Measurements from ENCODE around the gene LYPD1.
"Not testable (repeated sequence)": the region's sequence is repeated elsewhere in the genome, so short reads cannot be mapped to it uniquely, and the experiment has no call there.

The LYPD1 gene, protein sequence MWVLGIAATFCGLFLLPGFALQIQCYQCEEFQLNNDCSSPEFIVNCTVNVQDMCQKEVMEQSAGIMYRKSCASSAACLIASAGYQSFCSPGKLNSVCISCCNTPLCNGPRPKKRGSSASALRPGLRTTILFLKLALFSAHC

DNA sequence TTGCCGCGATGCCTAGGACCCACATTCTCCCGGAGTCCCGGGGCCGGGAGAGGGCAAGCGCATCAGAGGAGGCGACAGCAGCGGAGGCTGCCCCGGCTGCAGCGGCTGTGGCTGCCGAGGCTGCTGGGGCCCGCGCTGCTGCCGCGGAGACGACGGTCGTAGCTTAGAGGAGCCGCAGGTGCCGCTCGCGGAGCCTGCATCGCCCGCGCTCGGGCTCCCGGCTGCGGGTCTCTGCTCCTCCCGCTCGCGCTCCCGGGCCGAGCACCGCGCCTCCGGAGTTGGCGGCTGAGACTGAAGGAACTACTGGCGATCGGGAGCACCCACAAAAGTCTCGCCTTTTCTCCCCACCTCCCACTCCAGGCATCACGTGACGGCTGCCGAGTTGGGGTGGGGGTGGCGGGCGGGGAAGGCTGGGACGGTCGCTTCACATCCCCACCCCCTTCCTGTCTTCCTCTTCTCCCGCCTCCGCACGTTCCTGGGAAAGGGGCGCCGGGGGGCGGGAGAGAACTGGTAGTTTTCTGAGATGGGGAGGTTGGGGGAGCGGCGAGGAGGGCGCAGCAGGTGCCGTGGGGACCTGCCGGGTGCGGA lies at the start of gene LYPD1:
Gene LYPD1 (minus strand): TSS at position 298 of the 588 bp plus-strand sequence. CDS start 273 bp downstream, at position 25.
- peak; percentile 71 for DNase-seq (ENCODE audit: low read depth, low spot score)

DNA sequence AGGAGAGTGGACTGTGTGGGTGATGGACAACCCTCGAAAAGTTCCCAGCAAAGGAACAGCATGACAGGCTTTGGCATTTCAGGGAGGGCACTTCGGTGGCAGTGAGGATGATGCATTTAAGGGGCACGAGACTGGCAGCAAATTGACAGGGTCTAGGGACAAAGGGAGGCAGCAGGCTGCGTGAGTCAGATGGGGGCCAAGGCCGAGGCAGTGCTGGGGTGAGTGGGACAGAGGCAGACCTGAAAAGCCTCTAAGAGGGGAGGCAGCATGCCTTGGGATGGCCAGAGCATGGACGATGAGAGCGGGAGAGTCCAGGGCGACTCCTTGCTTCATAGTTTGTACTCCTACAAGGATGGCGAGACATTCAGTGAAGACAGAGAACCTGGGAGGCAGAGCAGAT lies 49.5 kb upstream of the LYPD1 start:
- DNase-seq (ENCODE audit: low read depth, low spot score), result no peak

DNA sequence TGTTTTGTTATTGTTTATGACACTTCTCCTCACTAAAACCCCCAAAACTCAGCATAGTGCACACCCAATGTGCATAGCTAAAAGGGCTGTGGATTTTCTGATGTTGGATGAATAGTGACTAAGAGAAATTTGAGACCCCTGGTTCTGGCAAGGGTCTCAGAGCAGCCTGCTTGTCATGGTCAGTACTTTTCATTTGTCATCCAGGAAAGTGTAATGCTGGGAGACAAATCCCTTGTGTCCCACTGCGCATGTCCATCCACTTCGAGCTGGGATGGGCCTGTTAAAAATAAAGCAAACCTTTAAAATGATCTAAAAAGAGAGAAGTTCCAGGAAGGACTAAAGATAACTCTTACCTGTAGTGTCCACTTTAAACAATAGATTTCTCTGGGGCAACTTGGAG lies 46.9 kb upstream of the LYPD1 start:
- no peak for DNase-seq (ENCODE audit: low read depth, low spot score)

DNA sequence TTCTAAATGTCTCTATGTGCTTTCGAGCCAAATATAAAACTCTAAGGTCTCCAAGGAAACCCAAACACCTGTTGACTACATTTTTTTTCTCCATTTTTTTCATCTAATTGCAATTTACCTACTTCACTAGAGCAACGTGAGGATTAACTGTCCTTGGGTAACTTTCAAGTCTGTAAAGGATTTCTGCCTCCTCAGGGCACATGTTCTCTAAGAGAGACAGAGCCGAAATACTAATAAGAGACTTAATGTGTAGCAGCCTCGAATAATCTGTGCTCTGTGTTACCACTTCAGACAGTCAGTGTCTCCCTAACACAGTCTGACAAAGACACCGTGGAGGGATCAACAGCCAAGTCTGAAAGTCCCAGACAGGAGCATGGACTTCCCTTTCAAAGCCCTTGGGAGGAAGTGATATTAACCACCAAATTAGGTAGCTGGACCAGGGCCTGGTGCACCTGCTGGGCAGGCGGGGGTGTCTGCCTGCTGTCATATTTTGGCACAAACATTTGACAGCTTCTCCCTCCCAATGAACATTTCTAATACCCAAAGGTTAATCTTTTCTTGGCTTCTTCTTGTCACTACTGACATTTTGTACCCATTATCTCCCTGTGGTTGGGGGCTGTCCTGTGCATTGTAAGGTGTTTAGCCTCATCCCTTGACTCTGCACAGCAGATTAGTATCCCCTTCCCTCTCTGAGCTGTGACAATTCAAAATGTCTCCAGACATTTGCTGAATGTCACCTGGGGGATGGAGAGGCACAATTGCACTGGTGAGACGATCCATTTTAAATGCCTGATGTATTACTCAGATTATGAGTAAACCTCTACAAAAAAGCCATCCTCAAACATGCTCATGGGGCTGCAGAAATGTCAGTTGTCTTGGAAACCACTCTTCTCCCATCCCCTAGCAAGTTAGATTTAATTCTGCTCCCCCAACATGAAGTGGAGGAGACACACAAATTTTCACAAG lies 45.7 kb upstream of the LYPD1 start:
- DNase-seq (ENCODE audit: low read depth, low spot score), result no peak

DNA sequence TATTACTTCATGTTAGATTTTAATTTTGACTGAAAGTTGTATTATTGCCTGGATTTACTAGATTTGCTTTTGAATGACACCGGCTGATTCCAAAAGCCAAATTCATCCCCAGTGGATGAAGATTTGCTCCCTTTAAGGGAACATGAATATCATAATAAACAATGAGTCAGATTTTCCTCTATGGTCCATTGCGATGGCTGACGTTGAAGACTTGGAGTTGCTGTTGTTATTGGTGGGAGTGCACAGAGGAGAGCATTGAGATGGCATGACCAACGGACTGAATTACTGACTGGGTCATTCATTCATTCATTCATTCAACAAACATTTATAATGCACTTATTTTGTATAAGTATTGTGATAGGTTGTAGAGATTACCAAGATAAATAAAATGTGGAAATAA lies 33.4 kb upstream of the LYPD1 start:
- DNase-seq (ENCODE audit: low read depth, low spot score), result no peak

DNA sequence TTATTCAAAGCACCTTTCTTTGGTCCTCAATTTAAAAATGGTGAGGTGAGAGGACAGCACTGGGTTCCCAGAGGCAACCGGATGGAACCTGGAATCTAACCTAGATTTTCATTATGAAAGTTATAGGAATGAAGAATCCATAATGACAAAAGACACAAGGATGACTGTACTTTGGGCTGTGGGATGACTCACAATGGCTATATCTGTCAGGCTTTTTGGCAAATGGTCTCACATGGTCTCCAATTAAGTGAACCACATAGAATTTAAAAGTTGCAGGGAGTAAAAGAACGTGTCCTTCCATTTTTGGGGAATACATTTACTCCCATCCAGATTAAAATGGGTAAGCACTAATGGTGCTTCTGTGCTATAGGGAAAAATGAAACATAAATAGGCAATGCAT lies 31.8 kb upstream of the LYPD1 start:
- DNase-seq (ENCODE audit: low read depth, low spot score), result no peak

DNA sequence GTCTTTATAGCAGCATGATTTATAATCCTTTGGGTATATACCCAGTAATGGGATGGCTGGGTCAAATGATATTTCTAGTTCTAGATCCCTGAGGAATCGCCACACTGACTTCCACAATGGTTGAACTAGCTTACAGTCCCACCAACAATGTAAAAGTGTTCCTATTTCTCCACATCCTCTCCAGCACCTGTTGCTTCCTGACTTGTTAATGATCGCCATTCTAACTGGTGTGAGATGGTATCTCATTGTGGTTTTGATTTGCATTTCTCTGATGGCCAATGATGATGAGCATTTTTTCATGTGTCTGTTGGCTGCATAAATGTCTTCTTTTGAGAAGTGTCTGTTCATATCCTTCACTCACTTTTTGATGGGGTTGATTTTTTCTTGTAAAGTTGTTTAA lies 29.8 kb upstream of the LYPD1 start:
- not testable (repeated sequence) for DNase-seq (ENCODE audit: low read depth, low spot score)

DNA sequence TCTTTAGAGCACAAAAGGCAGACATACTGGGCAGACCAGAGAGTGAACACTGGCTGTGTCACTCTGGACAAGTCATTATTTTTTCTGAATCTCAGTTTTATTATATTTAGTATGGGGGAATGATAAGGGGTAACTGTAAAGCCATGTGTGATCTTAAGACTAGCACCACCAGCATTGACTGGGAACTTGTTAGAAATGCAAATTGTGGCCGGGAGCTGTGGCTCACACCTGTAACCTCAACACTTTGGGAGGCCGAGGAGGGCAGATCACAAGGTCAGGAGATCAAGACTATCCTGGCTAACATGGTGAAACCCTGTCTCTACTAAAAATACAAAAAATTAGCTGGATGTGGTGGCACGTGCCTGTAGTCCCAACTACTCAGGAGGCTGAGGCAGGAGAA lies 28.3 kb upstream of the LYPD1 start:
- DNase-seq (ENCODE audit: low read depth, low spot score), result not testable (repeated sequence)

DNA sequence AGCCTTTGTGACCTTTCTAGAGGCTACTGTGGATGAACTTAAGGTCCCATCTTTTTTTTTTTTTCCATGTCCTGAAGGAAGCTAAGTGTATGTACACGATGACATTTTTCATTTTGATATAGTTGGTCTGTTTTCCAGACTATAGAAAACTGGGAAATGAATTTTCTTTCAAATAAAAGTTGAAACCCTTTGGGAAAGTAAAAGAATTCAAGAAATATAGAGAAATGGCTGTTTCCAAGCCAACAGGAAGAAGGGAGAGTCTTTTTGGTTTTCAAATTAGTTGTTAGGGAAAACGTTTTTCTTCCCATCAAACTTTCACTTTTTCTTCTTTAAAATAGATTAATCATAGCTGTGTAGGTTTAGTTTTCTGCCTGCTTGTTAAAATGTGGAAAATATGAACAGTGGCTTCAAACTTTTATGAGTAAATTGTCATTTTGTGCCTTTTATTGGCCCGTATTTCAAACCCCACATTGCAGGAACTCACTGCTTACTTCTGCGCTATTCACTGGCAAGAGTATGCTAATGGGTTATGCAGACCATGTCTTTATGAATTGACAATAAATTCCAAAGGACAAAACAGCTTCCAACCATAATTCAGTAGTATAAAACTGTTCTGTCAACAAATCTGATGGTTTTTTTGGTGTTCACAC lies 27.7 kb upstream of the LYPD1 start:
- no peak for DNase-seq (ENCODE audit: low read depth, low spot score)

DNA sequence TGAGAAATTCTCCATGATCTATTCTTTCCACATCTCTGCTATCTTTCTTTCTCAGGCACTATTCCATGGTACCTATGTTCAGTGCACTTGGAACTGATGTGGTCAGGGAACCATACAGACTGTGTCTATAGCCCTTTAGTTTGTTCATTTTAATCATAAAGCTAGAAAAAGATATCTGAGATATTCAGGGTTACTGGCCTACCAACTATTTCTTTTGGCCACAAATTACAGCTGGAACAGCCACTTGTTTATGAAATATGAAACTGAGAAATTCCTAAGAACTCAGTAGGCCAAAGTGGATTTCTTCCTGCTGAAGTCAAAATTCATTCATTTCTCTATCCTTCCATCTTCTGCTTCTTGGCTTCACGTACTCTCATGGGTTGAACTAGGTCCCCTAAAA lies 22.8 kb upstream of the LYPD1 start:
- no peak for DNase-seq (ENCODE audit: low read depth, low spot score)

DNA sequence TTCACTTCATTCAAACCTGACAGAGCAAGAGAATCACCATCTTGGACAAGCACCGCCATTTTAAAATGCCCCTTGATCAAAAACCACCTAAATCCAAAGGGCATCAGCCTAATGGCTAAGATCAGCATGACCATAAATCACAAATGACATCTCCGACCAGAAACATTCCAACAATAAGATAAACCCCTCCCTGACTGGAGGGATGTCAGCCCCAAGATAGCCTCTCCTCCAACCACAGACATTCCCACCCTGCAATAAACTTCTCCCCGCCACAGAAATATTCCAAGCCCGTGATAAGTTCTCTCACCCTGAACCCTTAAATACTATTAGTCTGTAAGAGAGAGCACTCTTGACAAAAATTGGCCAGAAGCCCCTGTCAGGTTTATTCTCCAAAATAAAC lies 21.6 kb upstream of the LYPD1 start:
- no peak for DNase-seq (ENCODE audit: low read depth, low spot score)

DNA sequence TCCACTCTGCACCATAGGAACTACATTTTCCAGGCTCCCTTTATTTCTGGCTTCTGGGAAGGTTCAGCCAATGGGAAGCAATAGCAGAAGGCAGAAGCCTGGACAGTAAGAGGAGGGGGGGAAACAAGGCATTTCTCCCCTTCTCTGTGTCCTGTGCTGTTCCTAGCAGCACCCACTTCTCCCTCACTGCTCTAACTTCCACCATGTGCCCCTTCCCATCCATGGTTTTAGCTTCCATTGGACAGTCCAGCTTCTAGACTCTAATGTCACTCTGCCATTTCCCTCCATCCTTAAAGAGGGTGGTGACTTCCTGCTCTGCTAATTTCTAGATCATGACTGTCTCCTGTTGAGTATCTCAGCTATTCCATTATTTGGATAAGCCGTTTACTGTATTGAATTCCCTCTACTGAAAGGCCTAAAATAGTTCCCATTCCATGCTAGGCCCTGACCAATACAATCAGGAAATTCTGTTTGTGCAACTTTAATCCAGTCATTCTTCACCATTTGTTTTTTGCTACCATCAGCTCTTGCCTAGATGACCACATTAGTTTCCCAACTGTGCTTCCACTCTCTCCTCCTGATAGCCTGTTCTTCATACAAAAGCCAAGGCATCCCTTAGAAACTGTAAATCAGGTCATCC lies 20.8 kb upstream of the LYPD1 start:
- no peak for DNase-seq (ENCODE audit: low read depth, low spot score)

DNA sequence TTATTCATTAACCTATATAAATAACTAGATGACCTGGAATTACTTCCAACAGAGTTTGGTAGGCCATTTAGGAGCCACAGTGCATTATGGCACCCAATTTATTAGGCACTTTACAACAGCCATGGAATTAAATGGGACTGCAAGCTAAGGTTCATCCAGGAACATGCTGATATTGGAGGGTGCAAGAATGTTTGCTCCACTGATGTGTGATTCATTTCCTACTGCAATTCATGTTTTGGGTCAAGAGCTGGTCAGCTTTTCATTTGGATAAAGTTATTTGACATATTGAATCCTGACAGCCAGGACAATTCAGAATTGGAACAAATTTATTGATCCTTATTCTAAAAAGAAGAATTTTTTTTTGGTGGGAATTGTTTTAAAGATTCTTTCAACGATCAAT lies 11.8 kb upstream of the LYPD1 start:
- no peak for DNase-seq (ENCODE audit: low read depth, low spot score)

DNA sequence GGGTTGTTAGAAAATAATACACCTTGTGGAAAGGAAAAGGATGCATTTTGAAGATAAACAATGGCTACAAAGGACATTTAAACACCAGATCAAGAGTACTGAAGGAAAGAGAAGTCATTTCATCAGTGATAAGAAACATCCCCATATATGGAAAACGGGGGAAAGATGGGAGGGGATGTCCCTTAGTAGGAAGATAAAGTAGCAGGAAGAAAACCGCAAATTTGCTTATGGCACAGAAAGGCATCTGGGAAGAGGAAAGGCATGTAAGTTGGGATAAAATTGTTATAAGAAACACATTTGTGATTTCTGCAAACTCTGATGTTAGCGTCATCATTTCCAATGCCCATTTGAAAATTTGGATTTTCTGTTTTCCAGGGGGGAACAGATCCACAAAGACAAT lies 10.5 kb upstream of the LYPD1 start:
- DNase-seq (ENCODE audit: low read depth, low spot score), result no peak

DNA sequence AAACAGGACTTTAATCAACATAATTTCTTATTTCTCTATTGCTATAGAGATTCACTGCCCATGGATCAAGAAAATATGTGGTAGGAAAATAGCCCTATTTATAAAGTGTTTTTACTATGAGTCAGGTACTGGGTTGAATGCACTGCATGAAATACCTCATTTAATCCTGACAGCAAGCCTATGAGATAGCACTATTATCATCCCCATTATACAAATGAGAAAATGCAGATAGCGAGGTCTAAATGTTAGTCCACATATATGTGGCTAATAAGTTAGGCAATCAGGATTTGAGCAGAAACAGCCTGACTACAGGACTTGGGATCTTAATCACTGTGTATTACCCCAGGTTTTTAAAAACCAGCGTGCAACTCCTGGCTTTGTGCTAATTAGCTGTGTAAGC lies 8.5 kb upstream of the LYPD1 start:
- no peak for DNase-seq (ENCODE audit: low read depth, low spot score)

DNA sequence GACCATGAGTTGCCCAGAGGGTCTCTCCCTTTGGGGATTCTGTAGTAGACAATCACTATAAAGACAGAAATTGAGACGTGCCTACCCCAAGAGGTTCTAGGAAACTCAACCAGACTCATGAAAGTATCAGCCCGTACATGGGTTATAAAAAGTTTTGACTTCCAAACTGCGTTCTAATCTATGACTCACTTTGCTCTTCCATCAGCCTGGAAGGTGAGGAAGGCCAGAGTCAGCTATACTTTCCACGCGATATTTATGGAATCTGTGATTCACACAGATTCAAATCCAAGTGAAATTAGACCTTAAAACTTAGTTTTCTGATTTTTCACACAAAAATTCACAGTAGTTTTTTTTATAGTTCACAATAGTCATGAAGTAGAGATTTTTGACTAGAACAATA lies 7.7 kb upstream of the LYPD1 start:
- no peak for DNase-seq (ENCODE audit: low read depth, low spot score)

DNA sequence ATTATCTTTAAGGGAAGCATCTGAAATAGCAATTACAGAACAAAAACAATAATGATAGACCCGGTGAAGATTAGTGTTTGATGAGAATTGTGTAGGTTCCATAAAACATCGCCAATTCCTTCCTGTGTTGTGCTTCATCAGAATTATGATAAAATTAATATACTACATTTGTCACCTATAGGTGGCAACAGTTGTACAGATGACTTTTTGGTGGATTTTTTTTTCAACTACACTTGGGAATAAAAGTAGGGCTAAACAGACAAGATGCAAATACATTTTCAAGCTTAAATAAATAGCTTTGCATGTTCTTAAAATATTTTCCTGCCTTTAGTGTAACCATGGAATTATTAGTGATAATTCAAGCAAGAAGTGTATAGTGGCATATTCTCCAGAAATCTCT lies 7.0 kb upstream of the LYPD1 start:
- no peak for DNase-seq (ENCODE audit: low read depth, low spot score)

DNA sequence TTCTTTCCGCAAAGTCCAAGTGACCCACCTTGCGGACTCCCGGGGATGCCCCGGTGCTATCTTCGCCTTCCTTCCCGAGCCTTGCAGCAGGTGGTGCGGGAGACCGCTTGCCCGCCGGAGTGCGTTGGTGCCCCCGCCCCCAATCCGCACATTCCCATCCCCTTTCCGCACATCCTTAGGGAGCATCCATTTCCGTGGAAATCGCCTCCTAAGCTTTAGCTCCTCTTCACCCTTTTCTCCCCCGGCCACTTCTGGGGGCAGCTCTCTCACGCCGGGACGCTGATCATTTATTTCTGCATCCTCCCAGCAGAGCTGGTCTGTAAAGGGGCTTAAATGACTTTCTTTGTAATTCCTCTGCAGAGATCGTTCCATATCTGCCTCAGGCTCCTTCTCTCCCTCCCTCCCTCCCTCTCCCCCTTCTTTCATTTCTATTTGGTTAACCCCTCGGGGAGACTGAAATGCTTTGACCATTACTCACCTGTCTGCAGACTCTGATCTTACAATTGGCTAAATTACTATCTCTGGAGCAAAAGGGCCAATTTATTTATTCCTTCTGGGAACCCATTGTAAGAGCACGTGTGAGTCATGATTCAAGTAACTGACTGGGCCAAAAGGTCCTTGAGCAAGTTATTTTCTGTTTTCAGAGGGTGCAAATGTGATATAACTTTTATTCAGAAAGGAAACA lies 1.3 kb upstream of the LYPD1 start:
- peak; percentile 81 for DNase-seq (ENCODE audit: low read depth, low spot score)

DNA sequence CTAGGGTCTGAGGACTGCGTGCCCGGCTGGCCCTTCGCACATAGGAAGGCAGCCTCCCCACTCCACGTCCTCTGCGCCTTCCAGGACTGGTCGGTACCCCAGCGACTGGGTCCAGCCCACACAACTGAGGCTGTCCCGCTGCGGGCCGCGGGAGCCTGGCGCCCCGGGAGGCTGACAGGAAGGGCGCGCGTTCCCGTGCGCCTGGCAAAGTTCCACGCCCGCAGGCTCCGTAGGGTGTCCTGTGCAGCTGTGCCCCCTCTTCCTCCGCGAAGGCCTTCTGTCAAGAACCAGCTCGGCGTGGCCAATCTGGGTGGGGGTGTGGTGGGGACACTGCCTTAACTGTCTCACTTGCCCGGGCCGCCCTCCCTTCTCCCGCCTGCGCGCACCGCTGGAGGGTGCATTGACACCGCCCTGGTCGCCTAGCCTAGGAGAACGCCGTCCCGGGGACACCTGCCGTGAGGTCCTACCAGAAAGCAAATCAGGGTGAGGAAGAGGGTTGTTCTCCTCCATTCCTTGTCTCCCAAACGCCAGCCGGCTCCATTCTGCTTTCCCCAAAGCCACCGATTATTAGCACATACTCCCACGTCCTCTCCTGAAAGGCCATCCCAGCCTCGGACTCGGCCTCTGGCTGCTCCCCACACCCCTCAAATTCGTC lies 618 bp upstream of the LYPD1 start:
- peak; percentile 51 for DNase-seq (ENCODE audit: low read depth, low spot score)

DNA sequence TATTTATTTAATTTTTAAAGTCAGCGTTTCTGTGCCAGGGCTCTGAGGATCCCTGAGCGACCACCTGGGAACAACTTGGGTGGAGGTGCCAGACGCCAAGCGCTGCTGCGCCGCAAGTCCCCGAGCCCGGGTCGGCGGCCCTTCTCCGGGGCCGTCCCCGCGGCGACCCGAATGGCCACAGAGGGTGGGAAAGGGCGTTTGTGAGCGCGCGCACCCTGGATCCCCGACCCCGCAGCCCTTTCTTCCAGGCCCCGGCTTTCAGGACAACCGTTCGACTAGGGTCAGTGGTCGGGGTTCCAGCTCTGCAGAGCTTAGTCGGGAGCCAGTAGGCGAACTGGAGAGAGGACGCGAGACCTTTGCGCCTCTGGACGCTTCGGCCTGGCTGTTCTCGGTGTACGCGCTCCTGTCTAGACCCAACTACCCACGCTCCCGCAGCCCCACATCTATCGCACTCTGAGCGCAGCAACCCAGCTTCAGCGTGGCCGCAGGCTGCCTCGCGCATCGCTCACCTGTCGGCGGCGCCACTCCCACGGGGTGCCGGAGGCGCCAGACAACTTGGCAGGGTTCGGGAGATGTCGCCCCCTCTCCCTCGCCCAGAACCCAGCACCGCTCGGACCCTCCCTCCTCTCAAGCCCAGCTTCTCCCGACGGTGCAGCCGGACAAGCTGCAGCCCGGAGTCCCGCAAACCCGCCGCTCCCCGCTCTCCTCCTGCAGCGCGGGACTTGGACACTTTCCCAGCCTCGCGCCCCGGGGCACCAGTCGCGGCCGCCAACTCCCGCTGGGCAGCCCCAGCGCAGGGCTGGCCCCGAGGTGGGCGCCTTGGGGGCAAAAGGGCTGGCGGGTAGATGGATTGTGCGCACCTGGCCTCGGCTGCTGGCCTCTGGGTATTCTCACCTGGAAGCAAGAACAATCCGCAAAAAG lies 758 bp downstream of the LYPD1 start:
- peak; percentile 59 for DNase-seq (ENCODE audit: low read depth, low spot score)

Data from ELF-1 (cell line).